ENCODE results near the gene PHAF1. TPM values are rescaled to one million over a fixed set of nuclear protein-coding genes. Genes with fewer than 3 reads are reported as not detected.

The PHAF1 gene
- total and polyA plus RNA-seq, 2 donors (not counting 1 experiment from before 2014, with no cell fraction given): 18.8 to 20.7 TPM

GRCh38 chr16:67161595-67162058, 51.9 kb downstream of the PHAF1 start:
- Histone ChIP-seq H3K36me3 (replicated peaks in 1 of 2; ENCODE audit: control extremely low read depth in 1 of 2, control insufficient read depth in 1 of 2, extremely low read depth in 1 of 2, insufficient read depth in 2 of 2, low read length in 1 of 2) (no peaks in the 10 kb centered on the region), H3K4me1 (ENCODE audit: control insufficient read depth in 2 of 2, insufficient read depth in 2 of 2, low read length in 2 of 2) (peaks cover 65 to 72% of the 10 kb centered on the region in 2 donors), H4K20me1 (ENCODE audit: control insufficient read depth, insufficient read depth, low read length, poor library complexity, severe bottlenecking) (peaks cover 42% of the 10 kb centered on the region), H3K9me3 (ENCODE audit: control extremely low read depth in 1 of 3, control insufficient read depth in 2 of 3, insufficient read depth in 1 of 3, low read length in 2 of 3) (peaks cover 0 to 40% (median 0%) of the 10 kb centered on the region in 3 donors), H3K9ac (ENCODE audit: low read length) (no peak overlapping the region), H3K27me3 (replicated peaks in 1 of 4; ENCODE audit: control extremely low read depth in 1 of 4, control insufficient read depth in 3 of 4, insufficient read depth in 4 of 4, low read length in 3 of 4) (peaks cover 0 to 58% (median 31%) of the 10 kb centered on the region in 4 experiments), H3K4me2 (replicated peaks; ENCODE audit: low read depth, low read length, poor library complexity, severe bottlenecking) (peak overlapping the region; percentile 99), H3K4me3 (ENCODE audit: control extremely low read depth in 1 of 5, extremely low read depth in 1 of 5, insufficient read depth in 1 of 5, low read depth in 2 of 5, low read length in 4 of 5) (no peak overlapping the region), H3K27ac (ENCODE audit: low read length in 2 of 2) (no peak overlapping the region), H3K79me2 (ENCODE audit: control insufficient read depth, insufficient read depth, low read length) (no peaks in the 10 kb centered on the region), H2AFZ (ENCODE audit: insufficient read depth, low read depth, low read length, poor library complexity, severe bottlenecking) (no peak overlapping the region)
- 63% methylated on average over 17 of the region's 25 CpGs for WGBS (ENCODE audit: insufficient coverage)
- Mint-ChIP-seq H3K4me3 (peak overlapping the region; percentile 76), H3K9me3 (ENCODE audit: insufficient read depth) (no peaks in the 10 kb centered on the region), H3K27ac (no peak overlapping the region), H3K4me1 (peaks cover 59% of the 10 kb centered on the region), H3K27me3 (peaks cover 23% of the 10 kb centered on the region)
- intact Hi-C loops (cut with micrococcal nuclease): loop anchor here (2.0 kb wide), 1 partner anchor 31 kb away; the partner anchor contains the start of gene E2F4
- POLR2A ChIA-PET: interaction anchor here (2.1 kb wide), 1 partner anchor 22 kb away, joined by 4 read pairs; the partner anchor contains the start of gene MATCAP1
- CTCF ChIA-PET: interaction anchor here (1.1 to 2.5 kb wide), 5 partner anchors 11 to 23 kb away, joined by 3 to 11 read pairs (median 4); partner anchors contain the start of gene MATCAP1
- no peak for TF ChIP-seq EZH2 (IDR thresholded peaks at IDR 0.05; ENCODE audit: borderline replicate concordance, insufficient read depth, low read depth, low read length, poor library complexity, severe bottlenecking)
- no peak for TF ChIP-seq CTCF (IDR thresholded peaks at IDR 0.05)
- DNase-seq (peak; percentile 29), ATAC-seq (ENCODE audit: low read depth) (no peak)

GRCh38 chr16:67162506-67163163, 52.9 kb downstream of the PHAF1 start:
- WGBS (ENCODE audit: insufficient coverage): 10% methylated on average over 43 of the region's 44 CpGs
- ATAC-seq (ENCODE audit: low read depth): no peak
- no peaks in the 10 kb centered on the region for H3K36me3 ChIP-seq (replicated peaks in 1 of 2; ENCODE audit: control extremely low read depth in 1 of 2, control insufficient read depth in 1 of 2, extremely low read depth in 1 of 2, insufficient read depth in 2 of 2, low read length in 1 of 2)
- no peak overlapping the region for H3K27ac ChIP-seq (ENCODE audit: low read length in 2 of 2)
- H3K27me3 ChIP-seq (replicated peaks in 1 of 4; ENCODE audit: control extremely low read depth in 1 of 4, control insufficient read depth in 3 of 4, insufficient read depth in 4 of 4, low read length in 3 of 4): peaks cover 0 to 68% (median 39%) of the 10 kb centered on the region in 4 experiments
- TF ChIP-seq EZH2 (IDR thresholded peaks at IDR 0.05; ENCODE audit: borderline replicate concordance, insufficient read depth, low read depth, low read length, poor library complexity, severe bottlenecking): no peak
- no peak for TF ChIP-seq CTCF (IDR thresholded peaks at IDR 0.05)
- H3K4me1 ChIP-seq (ENCODE audit: control insufficient read depth in 2 of 2, insufficient read depth in 2 of 2, low read length in 2 of 2): peaks cover 64 to 70% of the 10 kb centered on the region in 2 donors
- H3K4me2 ChIP-seq (replicated peaks; ENCODE audit: low read depth, low read length, poor library complexity, severe bottlenecking): peak overlapping the region; percentile 78
- H3K4me3 ChIP-seq (ENCODE audit: control extremely low read depth in 1 of 5, extremely low read depth in 1 of 5, insufficient read depth in 1 of 5, low read depth in 2 of 5, low read length in 4 of 5): peak overlapping the region in 3 of 5 experiments; percentile 21 to 44 (median 38)
- peaks cover 0 to 41% (median 0%) of the 10 kb centered on the region in 3 donors for H3K9me3 ChIP-seq (ENCODE audit: control extremely low read depth in 1 of 3, control insufficient read depth in 2 of 3, insufficient read depth in 1 of 3, low read length in 2 of 3)
- Mint-ChIP-seq H3K4me1 (peaks cover 56% of the 10 kb centered on the region), H3K27me3 (peaks cover 33% of the 10 kb centered on the region), H3K27ac (no peak overlapping the region), H3K9me3 (ENCODE audit: insufficient read depth) (no peaks in the 10 kb centered on the region), H3K4me3 (peak overlapping the region; percentile 76)
- intact Hi-C loops (cut with micrococcal nuclease): no loop called here
- CTCF ChIA-PET: interaction anchor here (1.0 to 2.5 kb wide), 11 partner anchors 7 to 269 kb away, joined by 3 to 11 read pairs (median 4); partner anchors contain the start of gene MATCAP1
- H3K9ac ChIP-seq (ENCODE audit: low read length): peak overlapping the region; percentile 42
- DNase-seq: peak; percentile 54
- POLR2A ChIA-PET: interaction anchor here (0.5 to 0.6 kb wide), 4 partner anchors 14 to 523 kb away, joined by 3 to 9 read pairs (median 4); no protein-coding TSS in a partner anchor
- H4K20me1 ChIP-seq (ENCODE audit: control insufficient read depth, insufficient read depth, low read length, poor library complexity, severe bottlenecking): peaks cover 32% of the 10 kb centered on the region
- no peaks in the 10 kb centered on the region for H3K79me2 ChIP-seq (ENCODE audit: control insufficient read depth, insufficient read depth, low read length)
- no peak overlapping the region for H2AFZ ChIP-seq (ENCODE audit: insufficient read depth, low read depth, low read length, poor library complexity, severe bottlenecking)
